Trophoblast cell (in vitro differentiated cells and primary cell): Measurements from ENCODE around the gene CDCA5. TPM values are rescaled to one million over a fixed set of nuclear protein-coding genes. Genes with fewer than 3 reads are reported as not detected.
A peak's percentile ranks its signal among the peaks of the same experiment; 100 is the strongest.

ENCODE experiments used
- DNase-seq, 2 donors: peaks; one replicate each; pipeline ENCODE4 v3.0.0-alpha.2; 2016
- H2AFZ ChIP-seq: 2 replicates; pipeline ENCODE4 v1.6.1; 2013; ENCODE audit warnings: low read length, moderate library complexity, mild to moderate bottlenecking; ENCODE audit not compliant: insufficient read depth, poor library complexity
- H2AK5ac ChIP-seq: 2 replicates; pipeline ENCODE4 v1.6.1; 2013; ENCODE audit warnings: mild to moderate bottlenecking, low read length
- H2BK120ac ChIP-seq: 2 replicates; pipeline ENCODE4 v1.6.1; 2013; ENCODE audit warnings: low read length, mild to moderate bottlenecking, moderate library complexity; ENCODE audit not compliant: insufficient read depth, poor library complexity
- H2BK12ac ChIP-seq: 2 replicates; pipeline ENCODE4 v1.6.1; 2013; ENCODE audit warnings: mild to moderate bottlenecking, low read length, moderate library complexity
- H2BK5ac ChIP-seq: 2 replicates; pipeline ENCODE4 v1.6.1; 2013; ENCODE audit warnings: low read length, low read depth, moderate library complexity, mild to moderate bottlenecking; ENCODE audit not compliant: poor library complexity
- H3K14ac ChIP-seq: 2 replicates; pipeline ENCODE4 v1.6.1; 2013; ENCODE audit warnings: mild to moderate bottlenecking, low read length
- H3K18ac ChIP-seq: 2 replicates; pipeline ENCODE4 v1.6.1; 2013; ENCODE audit warnings: mild to moderate bottlenecking, low read length
- H3K23ac ChIP-seq: 2 replicates; pipeline ENCODE4 v1.6.1; 2013; ENCODE audit warnings: low read length
- H3K27ac ChIP-seq: 2 replicates; pipeline ENCODE4 v1.5.1; 2013; ENCODE audit warnings: low read depth, mild to moderate bottlenecking, inconsistent platforms, low read length, moderate library complexity
- H3K27me3 ChIP-seq: 2 replicates; pipeline ENCODE4 v1.6.1; 2013; ENCODE audit warnings: inconsistent platforms, mild to moderate bottlenecking, low read length, moderate library complexity; ENCODE audit not compliant: insufficient read depth
- H3K36me3 ChIP-seq, 2 experiments: 1 replicate in 1 of 2; 2 replicates in 1 of 2; pipeline ENCODE4 v1.6.1; 2013; ENCODE audit warnings: low read length in 2 of 2, mild to moderate bottlenecking in 2 of 2, moderate library complexity in 1 of 2; ENCODE audit not compliant: insufficient read depth in 2 of 2, control insufficient read depth in 1 of 2
- H3K4ac ChIP-seq: 2 replicates; pipeline ENCODE4 v1.6.1; 2013; ENCODE audit warnings: low read depth, mild to moderate bottlenecking, low read length, moderate library complexity
- H3K4me1 ChIP-seq, 2 experiments: 1 replicate in 1 of 2; 2 replicates in 1 of 2; pipeline ENCODE4 v1.6.1; 2013; ENCODE audit warnings: low read length in 2 of 2, mild to moderate bottlenecking in 2 of 2, moderate library complexity in 1 of 2; ENCODE audit not compliant: insufficient read depth in 2 of 2, control insufficient read depth in 1 of 2
- H3K4me2 ChIP-seq: 2 replicates; pipeline ENCODE4 v1.6.1; 2013; ENCODE audit warnings: inconsistent platforms, mild to moderate bottlenecking, low read length, moderate library complexity
- H3K4me3 ChIP-seq: 2 replicates; pipeline ENCODE4 v1.5.1; 2013; ENCODE audit warnings: mild to moderate bottlenecking, low read depth, low read length, inconsistent platforms
- H3K79me1 ChIP-seq: one replicate; pipeline ENCODE4 v1.6.1; 2013; ENCODE audit warnings: low read length
- H3K79me2 ChIP-seq: 2 replicates; pipeline ENCODE4 v1.6.1; 2013; ENCODE audit warnings: low read length, mild to moderate bottlenecking; ENCODE audit not compliant: control insufficient read depth, insufficient read depth, poor library complexity
- H3K9ac ChIP-seq: 2 replicates; pipeline ENCODE4 v1.6.1; 2013; ENCODE audit warnings: mild to moderate bottlenecking, low read length
- H3K9me3 ChIP-seq: 2 replicates; pipeline ENCODE4 v1.6.1; 2013; ENCODE audit warnings: low read depth, mild to moderate bottlenecking, control low read depth, inconsistent platforms, low read length; ENCODE audit not compliant: insufficient read depth
- H4K12ac ChIP-seq: 2 replicates; pipeline ENCODE4 v1.6.1; 2013; ENCODE audit warnings: low read depth, mild to moderate bottlenecking, low read length, moderate library complexity
- H4K8ac ChIP-seq: 2 replicates; pipeline ENCODE4 v1.6.1; 2013; ENCODE audit warnings: low read depth, mild to moderate bottlenecking, low read length, moderate library complexity
- H4K91ac ChIP-seq: one replicate; pipeline ENCODE4 v1.6.1; 2013; ENCODE audit warnings: low read depth, mild to moderate bottlenecking, low read length, moderate library complexity
- WGBS: extraction: QIAGEN DNeasy Blood & Tissue Kit; methylation state at CpG from one replicate; pipeline ENCODE4 v1.1.7; 2013; ENCODE audit warnings: missing lambda C conversion rate; ENCODE audit not compliant: insufficient read length, insufficient coverage; ENCODE audit errors: extremely low coverage; 5-methylcytosine and 5-hydroxymethylcytosine counted together
- polyA plus RNA-seq: library from polyadenylated mRNA; stranded (reverse); fragments of 200-250 nt; gene quantifications from 2 replicates; pipeline ENCODE4 v1.2.3, GENCODE V29; 2013

CDCA5 gene, protein sequence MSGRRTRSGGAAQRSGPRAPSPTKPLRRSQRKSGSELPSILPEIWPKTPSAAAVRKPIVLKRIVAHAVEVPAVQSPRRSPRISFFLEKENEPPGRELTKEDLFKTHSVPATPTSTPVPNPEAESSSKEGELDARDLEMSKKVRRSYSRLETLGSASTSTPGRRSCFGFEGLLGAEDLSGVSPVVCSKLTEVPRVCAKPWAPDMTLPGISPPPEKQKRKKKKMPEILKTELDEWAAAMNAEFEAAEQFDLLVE
- 23.9 and 24.5 TPM in 2 replicates for polyA plus RNA-seq

GRCh38 chr11:65083834-65084597 lies at the start of gene CDCA5, which contains the start of gene ZFPL1:
Gene CDCA5, minus strand, starts transcription at chr11:65084040. Its CDS starts 62 bp downstream, at chr11:65083978.
Gene ZFPL1, plus strand, starts transcription at chr11:65084222. Its CDS starts 477 bp downstream, at chr11:65084699.
- no peak within 1 kb of the TSS for H3K23ac ChIP-seq
- peak within 1 kb of the TSS; percentile 98 for H3K4ac ChIP-seq
- H4K12ac ChIP-seq = peak within 1 kb of the TSS; percentile 95
- H4K91ac ChIP-seq = peak within 1 kb of the TSS; percentile 89
- H2BK5ac ChIP-seq = peak within 1 kb of the TSS; percentile 81
- H3K9ac ChIP-seq = peak within 1 kb of the TSS; percentile 82
- WGBS = no CpG with 5 or more reads among the region's 79 CpGs
- H2AFZ ChIP-seq = peak within 1 kb of the TSS; percentile 87
- peak within 1 kb of the TSS; percentile 88 for H3K27ac ChIP-seq
- H3K9me3 ChIP-seq = no peaks in the 10 kb centered on the region
- peaks cover 9% of the 10 kb centered on the region for H3K79me1 ChIP-seq
- H3K4me1 ChIP-seq = peaks cover 10 to 11% of the 10 kb centered on the region in 2 experiments
- H3K36me3 ChIP-seq = peaks cover 42 to 58% of the 10 kb centered on the region in 2 experiments
- peak within 1 kb of the TSS; percentile 95 for H4K8ac ChIP-seq
- peak; percentile 94 to 98 for DNase-seq
- H3K4me2 ChIP-seq = peak within 1 kb of the TSS; percentile 73
- peak within 1 kb of the TSS; percentile 100 for H2AK5ac ChIP-seq
- H3K4me3 ChIP-seq = peak within 1 kb of the TSS; percentile 97
- peaks cover 12% of the 10 kb centered on the region for H3K79me2 ChIP-seq
- H3K27me3 ChIP-seq = no peaks in the 10 kb centered on the region
- H3K14ac ChIP-seq = peak within 1 kb of the TSS; percentile 92
- H3K18ac ChIP-seq = peak within 1 kb of the TSS; percentile 94
- H2BK12ac ChIP-seq = peak within 1 kb of the TSS; percentile 30
- peak within 1 kb of the TSS; percentile 63 for H2BK120ac ChIP-seq

DNA sequence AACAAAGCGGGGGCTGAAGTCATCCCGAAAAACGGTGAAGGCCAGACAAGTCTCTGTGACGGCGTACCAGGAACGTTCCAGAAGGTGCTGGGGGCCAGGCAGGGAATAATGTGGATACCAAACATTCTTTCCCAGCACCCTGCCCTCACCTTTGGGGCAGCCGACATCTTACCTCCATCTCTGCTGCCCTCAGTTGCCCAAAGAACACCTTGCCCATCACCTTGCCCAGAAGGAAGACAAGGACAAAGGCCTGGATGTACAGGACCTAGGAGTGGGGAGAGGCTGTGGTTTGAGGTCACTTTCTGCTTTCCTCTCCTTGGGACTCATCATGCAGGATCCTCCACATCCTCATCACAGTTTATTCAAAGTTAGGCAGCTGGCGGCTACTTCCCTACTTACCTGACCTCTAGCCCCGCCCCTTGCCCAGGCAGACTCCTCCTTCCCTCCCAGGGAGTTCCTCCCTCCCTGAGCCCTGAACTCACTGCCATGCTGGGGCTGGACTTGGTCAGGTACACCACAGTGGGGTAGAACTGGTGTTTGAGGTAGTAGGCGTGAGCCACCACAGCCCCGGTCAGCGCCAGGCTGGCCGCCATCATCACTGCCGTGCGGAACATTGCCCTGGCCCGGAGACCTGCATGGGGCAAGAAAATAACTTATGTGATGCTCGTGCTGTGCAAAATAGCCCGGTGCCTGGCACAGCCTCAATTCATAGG lies 49.3 kb upstream of the CDCA5 start:
- no CpG with 5 or more reads among the region's 18 CpGs for WGBS
- H2AK5ac ChIP-seq = no peak overlapping the region
- peak; percentile 53 to 76 for DNase-seq

DNA sequence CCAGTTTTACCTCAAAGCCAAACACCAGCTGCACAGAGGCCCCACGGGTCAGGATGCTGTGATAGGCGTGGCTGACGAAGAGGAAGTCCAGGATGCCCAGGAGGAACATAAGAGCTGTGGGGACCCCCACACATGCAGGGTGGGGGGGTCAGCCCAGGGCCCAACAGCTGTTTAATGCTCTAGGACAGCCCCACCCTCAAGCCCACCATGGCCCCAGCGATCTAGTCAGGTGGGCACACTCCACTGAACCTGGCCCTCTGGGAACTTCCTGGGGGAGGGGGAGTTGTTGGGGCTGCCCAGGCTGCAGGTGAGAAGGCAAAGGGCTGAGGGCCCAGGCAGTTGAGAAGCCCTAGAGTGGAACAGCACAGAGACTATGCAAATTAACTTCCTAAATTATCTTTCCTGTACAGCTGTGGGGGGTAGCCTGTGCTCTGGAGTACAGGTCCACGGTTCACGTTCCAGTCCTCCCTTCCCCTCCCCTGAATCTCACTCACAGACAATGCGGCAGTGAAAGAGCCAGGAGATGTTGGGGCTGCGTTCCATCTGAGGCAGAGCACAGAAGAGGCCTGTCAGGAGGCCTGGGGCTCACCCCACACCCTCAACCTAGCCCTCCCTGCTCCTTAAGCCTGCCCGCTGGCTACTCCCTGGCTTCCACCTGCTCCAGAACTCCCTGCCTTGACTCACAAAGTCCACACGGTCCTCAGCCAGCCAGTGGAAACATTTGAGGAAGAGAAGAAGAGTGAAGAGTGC lies 48.6 kb upstream of the CDCA5 start:
- peaks cover 11% of the 10 kb centered on the region for H3K79me1 ChIP-seq
- peaks cover 1% of the 10 kb centered on the region for H3K9me3 ChIP-seq
- peak overlapping the region; percentile 4 for H3K9ac ChIP-seq
- no peak overlapping the region for H3K14ac ChIP-seq
- H3K27ac ChIP-seq = no peak overlapping the region
- H3K27me3 ChIP-seq = no peaks in the 10 kb centered on the region
- H3K18ac ChIP-seq = peak overlapping the region; percentile 8
- H3K23ac ChIP-seq = no peak overlapping the region
- H4K91ac ChIP-seq = no peak overlapping the region
- H2BK5ac ChIP-seq = no peak overlapping the region
- no peak overlapping the region for H2BK120ac ChIP-seq
- H4K12ac ChIP-seq = no peak overlapping the region
- peaks cover 7 to 12% of the 10 kb centered on the region in 2 experiments for H3K4me1 ChIP-seq
- no peak for DNase-seq
- no peak overlapping the region for H3K4me2 ChIP-seq
- no peak overlapping the region for H3K4me3 ChIP-seq
- H3K79me2 ChIP-seq = peaks cover 9% of the 10 kb centered on the region
- peaks cover 50 to 56% of the 10 kb centered on the region in 2 experiments for H3K36me3 ChIP-seq
- WGBS = no CpG with 5 or more reads among the region's 10 CpGs
- H2AFZ ChIP-seq = no peak overlapping the region
- no peak overlapping the region for H4K8ac ChIP-seq
- H3K4ac ChIP-seq = no peak overlapping the region
- H2BK12ac ChIP-seq = no peak overlapping the region
- no peak overlapping the region for H2AK5ac ChIP-seq

More for the DNA sequence above, 49.3 kb upstream of the CDCA5 start:
- Histone ChIP-seq H2BK120ac (no peak overlapping the region), H3K14ac (no peak overlapping the region), H2BK5ac (no peak overlapping the region), H3K4me1 (peaks cover 7 to 12% of the 10 kb centered on the region in 2 experiments), H4K12ac (no peak overlapping the region), H2BK12ac (no peak overlapping the region), H3K79me2 (peaks cover 9% of the 10 kb centered on the region), H3K79me1 (peaks cover 11% of the 10 kb centered on the region), H4K91ac (no peak overlapping the region), H3K9ac (peak overlapping the region; percentile 39), H3K9me3 (peaks cover 1% of the 10 kb centered on the region), H2AFZ (no peak overlapping the region), H3K4me2 (peak overlapping the region; percentile 85), H3K23ac (no peak overlapping the region), H3K18ac (peak overlapping the region; percentile 8), H3K27me3 (no peaks in the 10 kb centered on the region), H3K4me3 (no peak overlapping the region), H3K36me3 (peaks cover 44 to 48% of the 10 kb centered on the region in 2 experiments), H3K27ac (no peak overlapping the region), H4K8ac (no peak overlapping the region), H3K4ac (peak overlapping the region; percentile 37)

- no peak overlapping the region for H3K4ac ChIP-seq
- H3K4me2 ChIP-seq = no peak overlapping the region
- no peak overlapping the region for H4K12ac ChIP-seq
- no peak overlapping the region for H3K18ac ChIP-seq
- WGBS = no CpG with 5 or more reads among the region's 6 CpGs
- no peak overlapping the region for H3K14ac ChIP-seq
- H2AK5ac ChIP-seq = no peak overlapping the region
- H3K36me3 ChIP-seq = peaks cover 55 to 60% of the 10 kb centered on the region in 2 experiments
- H3K79me1 ChIP-seq = peaks cover 11% of the 10 kb centered on the region
- H4K8ac ChIP-seq = no peak overlapping the region
- no peak overlapping the region for H4K91ac ChIP-seq
- H3K27me3 ChIP-seq = no peaks in the 10 kb centered on the region
- H2BK120ac ChIP-seq = no peak overlapping the region
- H3K9ac ChIP-seq = peak overlapping the region; percentile 4
- no peak overlapping the region for H2BK5ac ChIP-seq
- DNase-seq = no peak
- no peak overlapping the region for H3K4me3 ChIP-seq
- peaks cover 1% of the 10 kb centered on the region for H3K9me3 ChIP-seq
- peaks cover 9% of the 10 kb centered on the region for H3K79me2 ChIP-seq
- H3K23ac ChIP-seq = no peak overlapping the region
- no peak overlapping the region for H2AFZ ChIP-seq
- no peak overlapping the region for H3K27ac ChIP-seq
- no peak overlapping the region for H2BK12ac ChIP-seq
- peaks cover 7 to 12% of the 10 kb centered on the region in 2 experiments for H3K4me1 ChIP-seq
These were observed 48.0 kb upstream of the CDCA5 start for GRCh38 chr11:65131895-65132237.
